ENCODE results near the gene UBE2F.
"Not testable (repeated sequence)": the region's sequence is repeated elsewhere in the genome, so short reads cannot be mapped to it uniquely, and the experiment has no call there.

UBE2F gene

DNA sequence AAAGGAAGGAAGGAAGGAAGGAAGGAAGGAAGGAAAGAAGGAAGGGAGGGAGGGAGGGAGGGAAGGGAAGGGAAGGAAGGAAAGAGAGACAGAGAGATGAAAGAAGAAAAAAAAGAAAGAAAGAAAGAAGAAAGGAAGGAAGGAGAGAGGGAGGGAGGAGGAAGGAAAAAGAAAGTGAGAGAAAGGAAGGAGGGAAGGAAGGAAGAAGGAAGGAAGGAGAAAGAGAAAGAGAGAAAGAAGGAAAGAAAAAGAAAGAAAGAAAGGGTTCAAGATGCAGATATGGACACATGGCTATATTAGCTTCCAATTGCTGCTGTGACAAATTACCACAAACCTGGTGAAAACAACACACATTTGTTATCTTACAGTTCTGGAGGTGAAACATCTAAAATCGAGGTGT lies 20.4 kb upstream of the UBE2F start:
- no peak for DNase-seq

- not testable (repeated sequence) for DNase-seq
Observed at GRCh38 chr2:237951354-237951753, 15.5 kb upstream of the UBE2F start.

DNA sequence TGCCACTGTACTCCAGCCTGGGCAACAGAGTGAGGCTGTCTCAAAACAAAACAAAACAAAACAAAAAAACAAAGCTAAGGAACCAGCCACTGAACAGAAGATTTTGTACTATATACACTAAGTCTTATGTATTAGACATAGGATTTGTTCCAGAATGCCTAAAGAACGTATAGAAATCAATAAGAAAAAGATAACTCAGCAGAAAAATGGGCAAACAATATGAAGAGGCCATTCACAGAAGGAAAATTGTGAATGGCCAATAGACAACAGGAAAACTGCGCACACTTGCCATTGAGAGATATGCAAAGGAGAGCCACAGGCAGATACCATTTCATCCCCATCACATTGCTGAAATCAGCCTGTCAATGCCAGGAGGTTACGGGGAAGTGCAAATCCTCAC lies 14.9 kb upstream of the UBE2F start:
- no peak for DNase-seq

GRCh38 chr2:237952851-237953250 lies 14.0 kb upstream of the UBE2F start:
- DNase-seq, result no peak

DNA sequence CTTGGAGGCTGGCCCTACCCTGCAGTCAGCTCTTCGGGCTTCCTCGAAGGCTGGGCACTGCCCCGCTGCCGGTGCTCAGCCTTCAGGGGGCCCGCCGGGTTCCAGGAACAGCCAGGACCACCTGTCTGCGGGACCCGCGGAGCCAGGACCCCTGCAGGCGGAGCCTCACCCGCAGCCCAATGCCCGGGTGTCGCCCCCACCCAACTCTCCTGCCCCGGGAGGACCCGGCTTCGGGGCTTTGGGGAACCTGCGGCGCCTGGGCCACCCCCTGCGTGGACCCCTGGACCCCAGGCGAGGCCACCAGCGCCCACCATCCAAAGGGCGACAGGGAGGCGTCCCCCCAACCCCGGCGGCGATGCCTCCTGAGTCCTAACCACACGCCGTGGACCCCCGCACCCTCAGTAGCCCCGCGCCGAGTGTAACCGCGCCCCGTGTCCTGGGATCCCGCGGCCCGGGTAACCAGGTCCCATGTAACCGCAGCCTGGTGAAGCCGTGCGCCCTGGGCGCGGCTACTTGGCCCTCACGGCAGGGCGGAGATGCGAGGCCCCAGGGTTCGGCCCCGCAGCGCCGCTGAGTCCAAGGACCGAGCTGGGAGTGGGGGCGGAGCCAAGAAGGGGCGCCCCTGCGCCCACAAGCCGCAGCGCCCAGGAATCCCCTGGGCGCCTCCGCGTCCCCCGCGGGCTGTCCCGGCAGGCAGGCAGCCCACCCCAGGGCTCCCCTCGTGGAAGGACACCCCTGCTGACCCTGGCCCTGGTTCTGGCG lies 11.0 kb upstream of the UBE2F start:
- no peak for DNase-seq

GRCh38 chr2:237956402-237956736 lies 10.4 kb upstream of the UBE2F start:
- no peak for DNase-seq

- DNase-seq, result no peak
Observed at GRCh38 chr2:237961637-237962036, 5.2 kb upstream of the UBE2F start.

- no peak for DNase-seq
Observed at GRCh38 chr2:237962432-237963084, 4.3 kb upstream of the UBE2F start.

GRCh38 chr2:237963490-237963991 lies 3.3 kb upstream of the UBE2F start:
- not testable (repeated sequence) for DNase-seq

DNA sequence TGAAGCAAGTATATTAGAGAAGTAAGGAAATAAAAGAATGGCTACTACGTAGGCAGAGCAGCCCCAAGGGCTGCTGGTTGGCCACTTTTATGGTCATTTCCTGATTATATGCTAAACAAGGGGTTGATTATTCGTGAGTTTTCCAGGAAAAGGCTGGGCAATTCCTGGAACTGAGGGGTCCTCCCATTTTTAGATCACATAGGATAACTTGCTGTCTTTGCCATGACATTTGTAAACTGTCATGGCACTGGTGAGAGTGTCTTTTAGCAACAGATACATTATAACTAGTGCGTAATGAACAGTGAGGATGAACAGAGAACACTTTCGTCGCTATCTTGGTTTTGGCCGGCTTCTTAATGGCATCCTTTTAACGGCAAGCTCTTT lies 2.6 kb upstream of the UBE2F start:
- no peak for DNase-seq

GRCh38 chr2:237964578-237965404 lies 2.0 kb upstream of the UBE2F start:
- DNase-seq, result no peak

DNA sequence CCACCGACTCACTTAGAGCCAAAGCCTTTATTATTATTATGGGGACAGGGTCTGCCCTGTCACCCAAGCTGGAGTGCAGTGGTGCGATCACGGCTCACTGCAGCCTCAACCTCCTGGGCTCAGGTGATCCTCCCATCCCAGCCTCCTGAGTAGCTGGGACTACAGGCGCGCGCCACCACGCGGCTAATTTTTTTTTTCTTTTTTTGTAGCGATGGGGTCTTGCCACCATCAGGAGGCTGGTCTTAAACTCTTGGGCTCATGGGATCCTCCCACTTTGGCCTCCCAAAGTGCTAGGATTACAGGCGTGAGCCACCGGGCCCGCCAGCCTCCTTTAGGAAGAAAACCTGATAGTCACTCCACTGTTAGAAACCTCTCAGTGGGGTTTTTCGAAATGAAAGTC lies 970 bp upstream of the UBE2F start:
- not testable (repeated sequence) for DNase-seq

- no peak for DNase-seq
Observed at GRCh38 chr2:237966250-237966564, 607 bp upstream of the UBE2F start.

- DNase-seq, result no peak
Observed at GRCh38 chr2:237967463-237967951, 693 bp downstream of the UBE2F start.

DNA sequence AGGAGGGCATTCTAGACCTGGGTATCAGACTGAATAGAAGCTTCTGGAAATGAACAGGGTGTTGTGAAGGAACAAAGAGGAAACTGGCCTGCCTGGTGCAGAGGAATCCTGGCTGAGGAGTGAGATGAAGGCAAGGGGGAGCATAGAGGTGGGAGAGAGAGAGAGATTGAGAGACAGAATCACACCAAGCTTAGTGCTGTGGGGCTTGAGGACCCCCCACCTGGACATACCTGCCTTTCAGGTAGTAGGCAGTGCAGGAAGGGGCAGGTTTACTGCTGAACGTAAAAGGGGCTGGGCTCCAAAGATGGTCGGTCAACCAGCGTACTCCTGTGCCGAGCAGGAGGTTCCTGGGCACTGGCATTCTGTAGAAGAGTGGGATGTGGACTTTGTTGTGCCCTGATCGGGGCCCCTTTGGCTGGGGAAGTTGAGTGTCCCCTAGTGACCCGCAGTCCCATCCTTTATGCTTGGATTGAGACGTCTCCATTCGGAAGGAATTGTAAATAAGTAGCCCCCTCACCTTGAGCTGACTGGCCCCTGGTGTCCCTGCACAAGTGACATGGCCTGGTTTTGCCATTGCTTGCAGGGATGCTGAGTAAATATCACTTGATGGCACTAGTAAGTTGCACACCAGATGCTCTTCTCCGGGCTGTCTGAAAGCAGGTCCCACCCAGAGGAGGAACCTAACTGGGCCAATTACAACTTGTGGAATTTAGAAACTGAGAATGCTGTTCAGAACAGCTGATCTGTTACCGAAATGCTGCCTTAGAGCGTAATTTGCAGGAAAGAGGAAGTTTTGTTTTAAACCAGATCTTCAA lies 1.4 kb downstream of the UBE2F start:
- peak; percentile 85 to 89 for DNase-seq

DNA sequence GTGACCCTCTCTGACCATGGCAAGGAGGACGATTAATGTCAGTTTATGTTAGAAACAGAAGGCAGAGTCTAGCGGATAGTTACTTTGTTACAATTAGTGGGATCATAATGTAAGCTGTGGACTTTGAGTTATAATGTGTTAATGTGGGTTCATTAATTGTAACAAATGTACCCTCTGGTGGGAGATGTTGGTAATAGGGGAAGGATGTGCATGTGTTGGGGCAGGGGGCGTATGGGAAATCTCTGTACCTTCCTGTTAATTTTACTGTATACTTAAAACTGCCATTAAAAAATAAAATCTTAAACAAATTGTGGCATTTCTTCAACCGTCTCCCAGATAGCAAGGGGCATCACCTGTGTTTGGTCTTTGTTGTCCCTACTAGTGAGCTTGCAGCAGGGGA lies 4.8 kb downstream of the UBE2F start:
- DNase-seq, result no peak

DNA sequence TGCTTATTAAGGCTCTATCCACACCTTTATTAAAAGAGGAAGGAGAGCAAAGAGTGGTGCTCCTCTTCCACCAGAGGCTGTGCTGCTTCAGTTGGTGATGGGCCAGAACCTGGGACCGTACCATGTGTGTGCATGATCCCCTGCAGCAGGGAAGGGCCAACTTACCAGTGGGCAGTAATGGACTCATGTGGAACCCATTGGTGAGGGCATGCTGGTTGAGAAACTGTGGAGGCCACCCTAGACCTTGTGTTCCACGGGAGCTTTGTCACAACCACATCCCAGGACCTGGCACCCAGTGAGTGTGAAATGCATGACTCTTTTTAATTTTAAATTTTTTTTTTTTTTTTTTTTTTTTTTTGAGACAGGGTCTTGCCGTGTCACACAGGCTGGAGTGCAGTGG lies 5.4 kb downstream of the UBE2F start:
- no peak for DNase-seq

DNA sequence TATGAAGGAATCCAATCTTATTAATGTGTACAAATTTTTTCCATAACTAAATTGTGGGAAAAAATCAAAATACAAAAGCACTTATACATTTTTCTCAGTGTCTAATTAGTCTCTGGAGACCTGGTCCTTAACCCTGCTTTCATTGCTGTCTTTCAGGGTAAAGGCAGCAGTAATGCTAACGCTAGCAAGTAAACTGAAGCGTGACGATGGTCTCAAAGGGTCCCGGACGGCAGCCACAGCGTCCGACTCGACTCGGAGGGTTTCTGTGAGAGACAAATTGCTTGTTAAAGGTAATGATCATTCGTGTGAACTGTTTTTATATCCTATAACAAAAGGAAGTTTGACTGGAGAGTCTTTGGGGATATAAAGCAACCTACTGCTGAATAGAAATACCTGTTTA lies 6.1 kb downstream of the UBE2F start:
- no peak for DNase-seq

DNA sequence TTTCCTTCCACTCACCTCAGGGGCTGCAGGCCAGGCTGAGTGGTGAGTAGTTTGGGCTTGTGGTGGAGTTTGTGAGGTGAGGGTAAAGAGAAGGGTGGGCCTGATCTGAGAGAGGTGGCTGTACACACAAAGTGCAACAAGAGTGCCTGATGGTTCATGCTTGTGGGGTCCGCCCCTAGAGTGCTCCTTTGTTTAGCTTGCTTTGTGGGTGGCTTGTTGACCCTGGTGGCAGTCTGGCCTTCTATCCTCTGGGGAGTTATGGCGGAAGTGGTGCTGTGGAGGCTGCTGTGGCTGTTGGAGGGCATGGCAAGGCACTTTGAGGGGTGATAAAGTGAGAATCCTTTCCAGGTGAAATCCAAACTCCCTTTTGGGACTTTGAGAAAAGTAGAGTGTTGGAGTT lies 10.6 kb downstream of the UBE2F start:
- DNase-seq, result no peak

DNA sequence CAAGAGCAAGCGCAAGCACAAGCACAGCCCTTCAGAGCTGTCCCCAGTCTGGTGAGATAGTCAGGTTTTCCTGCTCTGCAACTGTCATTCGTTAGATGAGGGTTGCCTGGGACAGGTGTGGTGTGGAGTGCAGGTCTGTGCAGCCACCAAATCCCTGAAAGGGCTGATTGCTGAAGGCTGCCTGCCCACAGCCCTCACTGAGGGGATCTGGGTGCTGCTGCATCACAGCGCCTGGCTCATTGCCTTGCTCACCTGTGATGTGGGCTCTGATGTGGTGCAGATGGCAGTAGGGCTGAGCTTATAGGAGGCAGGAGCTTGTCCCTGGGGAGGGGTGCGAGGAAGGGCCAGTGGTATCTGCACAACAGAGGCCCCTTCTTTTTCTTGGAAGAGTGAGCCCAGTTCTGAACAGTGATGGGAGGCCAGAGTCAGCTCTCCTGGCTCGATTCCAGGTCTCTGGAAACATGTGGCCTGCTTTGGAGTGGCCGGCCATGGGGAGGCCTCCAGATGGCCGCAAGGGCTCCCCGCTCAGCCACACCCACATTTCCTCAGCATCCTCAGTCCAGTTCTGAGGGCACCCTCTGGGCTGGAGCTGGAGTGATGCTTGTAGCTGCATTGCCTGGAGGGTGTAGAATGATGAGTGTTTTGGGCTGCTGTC lies 11.4 kb downstream of the UBE2F start:
- no peak for DNase-seq

DNA sequence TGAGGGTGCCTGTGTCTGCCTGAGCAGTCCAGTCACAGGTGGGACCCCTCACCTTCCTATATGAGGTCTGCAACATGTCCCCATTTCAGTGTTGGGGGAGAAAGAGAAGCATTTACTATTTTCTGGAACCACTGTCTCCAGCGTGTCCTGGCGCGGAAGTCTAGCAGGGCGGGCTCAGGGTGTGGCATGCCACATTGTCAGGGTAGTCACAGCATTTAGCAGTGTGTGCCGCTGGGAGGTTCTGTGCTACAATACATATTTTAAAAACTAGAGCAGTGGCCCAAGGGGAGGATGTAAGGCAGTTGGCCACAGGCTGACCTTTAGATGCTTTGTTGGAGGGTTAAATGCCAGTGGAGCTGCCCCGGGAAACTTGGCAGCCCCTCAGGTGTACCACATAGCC lies 12.5 kb downstream of the UBE2F start:
- no peak for DNase-seq

DNA sequence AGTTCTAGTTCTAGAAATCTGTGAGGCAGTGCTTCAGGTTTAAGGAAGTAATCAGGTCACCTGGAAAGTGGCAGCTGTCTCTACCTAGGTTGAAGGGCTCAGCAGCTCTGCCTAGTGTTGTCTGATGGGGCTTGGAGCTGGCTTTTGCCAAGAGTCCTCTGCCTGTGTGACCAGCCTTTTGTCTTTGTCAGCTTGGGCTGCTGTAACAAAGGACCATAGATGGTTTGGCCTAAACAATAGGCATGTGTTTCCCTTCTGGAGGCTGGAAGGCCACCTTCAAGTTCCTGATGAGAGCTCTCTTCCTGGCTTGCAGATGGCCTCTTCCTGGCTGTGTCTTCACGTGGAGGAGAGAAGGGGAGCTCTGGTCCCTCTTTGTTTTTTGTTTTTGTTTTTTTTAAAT lies 13.3 kb downstream of the UBE2F start:
- no peak for DNase-seq

All from Kasumi-1 (cell line).